Adrenal gland (tissue), 5 donors: ENCODE data around the gene SYNM.

ENCODE experiments used
- CTCF ChIP-seq, 6 experiments: fragments of 450-650 bp in 4 of 6; fragments of 200-600 bp in 2 of 6; sonication (generic) in 1 of 6; IDR thresholded peaks; 1 replicate in 5 of 6; 2 replicates in 1 of 6; pipeline versions ENCODE4 v1.5.1 to v1.8.0; 2016 to 2021; ENCODE audit warnings: antibody characterized with exemption in 6 of 6, mild to moderate bottlenecking in 2 of 6, moderate library complexity in 1 of 6
- POLR2A ChIP-seq, 2 donors: fragments of 450-650 bp; IDR thresholded peaks; one replicate each; pipeline ENCODE4 v1.6.1; 2017; ENCODE audit warnings: antibody characterized with exemption in 2 of 2, mild to moderate bottlenecking in 2 of 2, moderate library complexity in 1 of 2
- donor health status: DM: no; HTN: no; CAD: no.

- no peak for TF ChIP-seq CTCF (IDR thresholded peaks at IDR 0.05)
- TF ChIP-seq POLR2A (IDR thresholded peaks at IDR 0.05) = no peak
Measured at GRCh38 chr15:99138491-99138982, 33.7 kb downstream of the SYNM start.
